ENCODE data around the gene ATM.
"Not testable (repeated sequence)": the region's sequence is repeated elsewhere in the genome, so short reads cannot be mapped to it uniquely, and the experiment has no call there.

Gene ATM

DNA sequence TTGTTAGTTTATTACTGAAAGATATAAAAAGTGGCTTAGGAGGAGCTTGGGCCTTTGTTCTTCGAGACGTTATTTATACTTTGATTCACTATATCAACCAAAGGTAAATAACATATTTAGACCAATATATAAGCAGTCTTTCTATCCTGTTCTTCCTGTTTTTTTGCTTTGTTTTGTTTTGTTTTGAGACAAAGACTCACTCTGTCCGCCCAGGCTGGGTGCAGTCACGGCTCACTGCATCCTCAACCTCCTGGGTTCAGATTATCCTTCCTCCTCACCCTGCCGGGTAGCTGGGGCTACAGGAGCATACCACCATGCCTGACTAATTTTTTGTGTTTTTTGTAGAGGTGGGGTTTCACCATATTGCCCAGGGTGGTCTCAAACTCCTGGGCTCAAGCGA is 66.8 kb downstream of the ATM start:
- no peak for DNase-seq

DNA sequence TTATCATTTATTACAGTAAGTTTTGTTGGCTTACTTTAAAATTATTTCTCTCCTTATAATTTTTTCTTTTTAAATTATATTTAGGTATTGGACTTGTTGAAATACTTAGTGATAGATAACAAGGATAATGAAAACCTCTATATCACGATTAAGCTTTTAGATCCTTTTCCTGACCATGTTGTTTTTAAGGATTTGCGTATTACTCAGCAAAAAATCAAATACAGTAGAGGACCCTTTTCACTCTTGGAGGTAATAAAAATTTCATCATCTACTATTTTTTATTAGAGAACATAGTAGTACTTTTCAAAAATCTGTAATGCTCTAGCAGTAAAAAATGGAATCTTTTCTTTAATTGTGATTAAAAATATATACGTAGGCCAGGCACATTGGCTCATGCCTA is 70.4 kb downstream of the ATM start:
- no peak for DNase-seq

DNA sequence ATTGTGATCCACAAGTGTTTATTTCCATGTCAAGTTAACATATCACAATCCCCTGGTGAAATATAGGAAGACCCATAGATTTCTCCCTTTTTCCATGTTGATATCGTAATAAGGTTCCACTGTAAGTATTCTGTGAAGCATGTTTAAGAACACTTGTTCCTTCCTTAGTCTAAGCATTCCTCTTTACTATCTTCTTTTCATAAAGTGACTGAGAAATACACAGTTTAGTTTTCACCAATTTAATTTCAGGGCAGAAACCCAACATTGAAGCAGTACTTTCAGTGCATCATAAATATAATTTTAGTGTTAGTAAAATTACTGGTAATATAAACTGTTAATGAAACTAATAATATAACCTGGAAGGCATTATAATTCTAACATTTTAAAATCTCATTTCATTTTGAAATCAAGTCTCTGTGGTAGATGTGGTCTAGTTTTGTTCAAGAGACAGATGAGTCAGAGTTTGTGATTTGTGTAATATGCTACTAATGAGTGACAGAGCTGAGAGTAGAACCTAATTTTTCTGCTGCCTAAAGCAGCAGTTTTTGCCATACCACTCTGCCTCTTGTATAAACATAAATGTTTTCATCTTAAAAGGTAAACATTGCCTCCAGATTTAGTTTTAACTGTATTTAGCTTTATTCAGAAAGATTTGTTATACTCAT is 79.4 kb downstream of the ATM start:
- DNase-seq = no peak

DNA sequence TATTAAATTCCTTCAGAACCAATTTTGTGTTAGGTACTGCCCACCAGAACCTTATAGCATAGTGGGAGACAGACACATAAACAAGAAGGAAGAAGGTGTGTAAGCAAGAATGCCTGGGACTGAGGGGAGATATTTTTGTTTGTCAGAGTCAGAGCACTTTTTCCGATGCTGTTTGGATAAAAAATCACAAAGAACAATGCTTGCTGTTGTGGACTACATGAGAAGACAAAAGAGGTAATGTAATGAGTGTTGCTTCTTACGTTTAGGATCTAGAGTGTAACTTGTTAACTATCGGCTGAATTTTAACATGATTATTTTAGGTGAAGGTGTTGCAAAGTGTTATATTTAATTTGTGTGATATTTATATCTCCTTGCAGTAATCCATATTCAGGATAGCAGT is 84.9 kb downstream of the ATM start:
- DNase-seq = no peak

DNA sequence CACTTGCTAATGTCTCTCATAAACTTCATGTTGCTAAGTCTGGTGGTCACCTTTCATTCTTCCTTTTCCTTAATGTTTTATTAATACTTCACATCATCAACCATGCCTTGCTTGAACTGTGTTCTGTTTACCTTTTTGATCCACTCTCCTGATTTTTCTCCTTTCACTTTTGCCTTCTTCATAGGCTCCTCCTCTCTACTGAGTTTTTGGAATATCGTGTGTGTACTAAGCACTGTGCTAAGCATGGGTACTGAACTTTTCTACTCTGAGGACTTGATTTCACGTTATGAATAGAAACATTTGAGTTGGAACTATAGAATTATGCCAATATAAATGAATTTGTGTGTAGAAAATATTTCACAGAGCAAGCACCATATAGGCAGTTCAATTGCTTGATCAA is 90.6 kb downstream of the ATM start:
- no peak for DNase-seq

DNA sequence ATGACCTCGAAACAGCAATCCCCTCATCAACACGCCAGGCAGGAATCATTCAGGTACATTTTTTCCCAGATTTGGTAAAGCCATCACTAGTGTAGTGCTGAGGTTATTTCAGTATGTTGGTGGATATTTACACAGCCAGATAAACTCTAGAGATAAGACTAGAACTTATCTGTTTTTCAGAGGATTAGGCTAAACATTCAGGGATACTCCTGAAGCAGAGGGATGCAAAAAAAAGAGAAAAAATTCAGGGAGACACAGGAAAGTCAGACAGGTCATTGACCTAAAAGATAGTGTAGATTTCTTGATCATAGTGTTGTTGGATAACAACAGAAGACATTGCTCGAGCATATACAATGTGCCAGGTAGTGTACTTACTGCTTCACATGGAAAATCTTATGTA is 93.2 kb downstream of the ATM start:
- DNase-seq = no peak

DNA sequence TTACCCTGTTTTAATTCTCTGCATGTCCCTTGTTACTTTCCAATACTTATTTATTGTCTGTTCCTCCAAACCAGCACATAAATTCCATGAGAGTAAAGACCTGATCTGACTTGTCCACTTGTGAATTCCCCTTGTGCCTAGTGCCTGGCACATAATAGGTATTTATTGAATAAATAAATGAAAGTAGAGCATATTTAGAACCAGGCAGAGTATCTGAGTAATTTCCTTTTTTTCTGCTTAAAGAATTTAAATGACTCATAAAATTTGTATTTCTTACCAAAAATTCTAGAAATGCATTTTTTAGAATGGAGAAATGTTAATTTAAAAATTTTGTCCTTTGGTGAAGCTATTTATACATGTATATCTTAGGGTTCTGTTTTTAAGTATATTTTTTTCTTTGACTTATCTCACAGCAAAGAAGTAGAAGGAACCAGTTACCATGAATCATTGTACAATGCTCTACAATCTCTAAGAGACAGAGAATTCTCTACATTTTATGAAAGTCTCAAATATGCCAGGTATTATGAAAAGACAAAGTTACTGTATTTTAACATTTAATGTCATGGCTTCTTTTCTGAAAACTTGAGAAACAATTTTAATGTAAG is 96.8 kb downstream of the ATM start:
- DNase-seq = no peak

DNA sequence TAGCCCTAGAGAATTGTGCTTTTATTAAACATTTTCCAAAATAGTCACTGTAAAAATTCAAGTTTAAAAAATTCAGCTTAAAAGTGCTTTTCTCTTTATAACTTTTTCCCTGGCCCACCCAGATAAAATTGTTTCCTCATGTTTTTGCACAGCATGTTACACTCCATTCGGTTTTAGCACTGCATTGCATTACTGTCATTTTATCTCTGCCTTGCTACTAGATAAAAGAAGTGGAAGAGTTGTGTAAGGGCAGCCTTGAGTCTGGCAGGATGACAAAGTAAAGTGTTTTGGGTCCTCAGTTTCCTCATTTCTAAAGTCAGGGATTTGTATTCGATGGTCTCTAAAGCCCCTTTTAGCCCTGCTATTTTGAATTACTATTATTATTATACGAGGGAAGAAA is 99.8 kb downstream of the ATM start:
- DNase-seq = no peak

DNA sequence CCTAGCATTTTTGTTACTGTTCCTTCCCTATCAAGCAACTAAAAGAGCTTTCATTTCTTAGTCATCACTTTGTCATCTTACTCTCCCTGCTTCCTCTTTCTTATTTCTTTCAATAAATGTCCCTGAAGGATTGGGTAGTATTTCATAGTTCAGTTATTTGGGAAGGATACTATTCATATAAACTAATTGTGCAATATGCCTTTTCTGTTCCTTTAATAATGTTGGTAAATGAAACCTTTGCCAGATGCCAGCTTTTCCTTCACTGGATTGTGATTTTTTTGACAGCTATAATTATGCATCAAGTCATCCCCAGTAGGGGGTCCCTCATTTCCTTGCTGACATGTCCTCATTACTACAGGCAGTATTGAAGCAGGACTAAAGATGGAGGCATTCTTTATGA is 101.7 kb downstream of the ATM start:
- no peak for DNase-seq

DNA sequence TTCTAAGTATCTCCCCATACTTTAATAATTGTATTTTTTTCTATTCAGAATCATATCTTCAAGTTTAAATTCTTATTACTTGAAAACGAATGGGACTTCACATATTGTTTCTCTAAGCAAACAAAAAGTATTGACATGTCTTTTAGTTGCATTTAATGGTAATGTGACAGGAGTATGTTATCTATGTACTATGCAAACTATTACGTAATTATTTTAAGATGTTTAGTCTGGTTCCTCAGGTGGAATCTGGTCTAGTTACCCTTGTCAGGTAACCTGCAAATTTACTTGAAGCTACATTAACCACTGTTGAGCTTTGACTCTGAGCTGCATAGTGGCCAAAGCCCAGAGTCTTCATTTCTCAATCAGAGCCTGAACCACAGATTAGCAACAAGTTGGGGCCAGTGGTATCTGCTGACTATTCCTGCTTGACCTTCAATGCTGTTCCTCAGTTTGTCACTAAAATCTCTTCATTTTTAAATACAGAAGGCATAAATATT is 110.6 kb downstream of the ATM start:
- DNase-seq = no peak

DNA sequence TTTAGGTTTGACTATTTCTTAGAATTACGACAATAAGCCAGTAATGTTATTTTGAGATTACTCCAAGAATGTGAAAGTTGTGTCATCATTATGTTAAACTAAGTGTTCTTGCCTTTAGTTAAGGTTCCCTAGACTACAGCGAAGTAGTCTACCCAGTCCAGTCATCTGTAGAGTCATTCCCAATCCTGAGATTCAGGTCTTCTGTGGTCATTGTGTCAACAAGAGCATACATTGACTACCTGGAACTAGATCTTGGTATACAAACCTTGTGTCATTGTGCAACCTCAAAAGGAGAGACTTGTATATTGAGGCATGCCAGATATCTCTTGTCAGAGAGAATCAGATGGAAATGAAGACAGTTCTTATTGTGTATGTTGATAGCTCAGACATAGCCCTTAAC is 115.9 kb downstream of the ATM start:
- no peak for DNase-seq

DNA sequence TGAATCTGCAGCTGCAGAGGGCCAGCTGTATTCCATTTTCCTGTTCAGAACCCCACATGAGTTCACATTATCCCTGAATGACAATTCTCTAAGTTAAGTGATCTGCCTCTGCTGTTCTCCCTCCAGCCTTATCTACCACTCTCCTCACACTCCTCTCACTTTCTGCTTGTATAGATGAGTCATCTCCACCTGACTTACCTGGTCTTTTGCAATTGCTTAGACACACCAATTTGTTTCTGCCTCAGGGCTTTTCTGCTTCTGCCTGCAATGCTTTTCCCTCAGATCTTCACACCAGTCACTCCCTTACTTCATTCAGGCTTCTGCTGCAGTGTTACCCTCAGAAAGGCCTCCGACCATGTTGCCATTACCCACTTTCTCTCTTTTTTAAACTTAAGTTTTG is 118.1 kb downstream of the ATM start:
- no peak for DNase-seq

DNA sequence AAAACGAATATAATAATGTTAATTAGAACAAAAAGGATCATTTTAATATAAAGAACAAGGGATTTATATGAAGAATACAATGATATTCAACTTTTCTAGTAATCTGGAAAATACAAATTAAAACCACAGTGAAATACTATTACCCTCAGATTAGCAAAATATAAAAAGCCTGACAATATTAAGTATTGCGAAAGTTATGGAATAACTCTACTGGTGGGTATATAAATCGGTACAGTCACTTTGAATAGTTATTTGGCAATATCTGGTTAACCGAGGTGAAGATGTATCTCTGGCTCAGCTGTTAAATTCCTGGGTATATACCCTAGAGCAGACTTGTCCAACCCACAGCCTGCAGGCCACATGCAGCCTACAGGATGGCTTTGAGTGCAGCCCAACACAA is 118.8 kb downstream of the ATM start:
- DNase-seq = no peak

DNA sequence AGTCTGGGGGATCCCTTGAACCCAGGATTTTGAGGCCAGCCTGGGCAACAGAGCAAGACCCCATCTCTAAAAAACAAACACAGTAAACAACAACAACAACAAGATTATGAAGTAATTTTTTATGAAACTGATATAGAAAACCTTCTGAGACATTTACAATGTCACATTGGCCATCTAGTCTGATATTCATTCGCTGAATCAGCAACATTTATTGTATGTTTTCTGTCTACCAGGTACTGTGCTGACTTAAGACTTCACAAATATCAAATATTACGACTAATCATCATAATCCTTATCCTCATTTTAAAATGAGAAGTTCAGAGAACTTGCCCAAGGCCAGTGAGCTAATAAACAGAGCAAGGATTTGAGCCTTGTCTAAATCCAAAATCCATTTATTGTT is 120.8 kb downstream of the ATM start:
- no peak for DNase-seq

DNA sequence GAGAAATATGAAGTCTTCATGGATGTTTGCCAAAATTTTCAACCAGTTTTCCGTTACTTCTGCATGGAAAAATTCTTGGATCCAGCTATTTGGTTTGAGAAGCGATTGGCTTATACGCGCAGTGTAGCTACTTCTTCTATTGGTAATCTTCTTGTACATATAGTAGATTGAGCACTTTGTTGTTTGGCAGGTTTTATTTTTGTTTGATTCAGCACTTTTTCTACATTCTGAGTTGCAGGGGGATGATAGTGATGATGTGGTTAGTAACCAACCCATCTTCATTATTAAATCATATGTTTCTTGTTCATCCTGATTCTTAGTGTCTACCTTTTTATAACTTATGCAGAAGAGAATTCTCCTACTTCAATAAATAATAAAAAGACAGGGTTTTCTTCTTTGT is 122.9 kb downstream of the ATM start:
- no peak for DNase-seq

DNA sequence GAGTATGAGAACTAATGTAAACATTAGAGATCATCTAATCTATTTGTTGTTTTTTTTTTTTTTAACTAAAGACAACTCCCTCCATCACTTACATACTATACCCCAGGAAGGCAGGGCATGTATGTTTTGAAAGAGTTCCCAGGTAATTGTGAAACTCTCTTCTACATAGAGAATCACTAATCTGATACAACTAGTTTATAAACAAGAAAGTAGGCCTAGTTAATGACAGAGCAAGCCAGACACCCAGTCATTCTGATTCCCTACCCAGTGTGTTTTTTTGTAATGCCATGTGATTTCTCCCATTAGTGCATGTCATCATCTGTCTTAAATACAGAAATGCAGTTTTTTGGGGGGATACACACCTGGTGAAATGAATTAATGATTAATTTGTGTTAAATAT is 123.6 kb downstream of the ATM start:
- DNase-seq = no peak

DNA sequence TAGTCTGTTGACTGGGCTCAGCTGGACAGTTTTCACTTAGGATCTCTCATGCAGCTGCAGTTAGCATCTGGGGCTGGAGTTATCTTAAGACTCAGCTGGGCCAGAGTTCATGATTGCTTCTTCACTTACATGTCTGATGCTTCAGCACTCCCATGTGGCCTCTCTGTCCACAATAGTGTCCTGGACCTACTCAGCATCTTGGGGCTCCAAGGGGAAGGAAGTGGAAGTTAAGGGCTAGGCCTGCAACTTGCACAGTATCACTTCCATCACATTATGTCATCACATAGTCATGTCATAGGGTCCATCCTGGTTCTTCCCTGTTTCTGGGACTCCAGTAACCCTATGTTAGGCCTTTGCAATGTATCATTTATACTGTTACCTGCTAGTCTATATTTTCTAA is 128.6 kb downstream of the ATM start:
- DNase-seq = no peak

DNA sequence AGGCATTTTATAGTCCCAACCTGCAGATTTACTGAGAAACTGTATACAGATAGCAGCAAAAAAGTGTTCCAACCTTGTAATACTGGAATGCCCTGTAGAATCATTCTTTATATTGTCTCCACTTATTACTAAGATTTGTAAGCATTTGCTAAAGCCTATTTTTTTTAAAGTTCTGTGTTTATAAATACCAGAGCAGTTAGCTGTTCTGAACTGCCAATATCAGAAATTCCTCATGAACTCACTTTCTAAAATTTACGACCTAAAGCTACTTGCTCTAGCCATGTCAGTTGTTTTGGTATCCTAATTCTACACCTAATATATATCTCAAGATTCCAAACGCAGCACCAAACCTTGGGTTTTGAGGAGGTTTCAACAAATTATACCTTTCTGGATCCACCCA is 141.3 kb downstream of the ATM start:
- no peak for DNase-seq

DNA sequence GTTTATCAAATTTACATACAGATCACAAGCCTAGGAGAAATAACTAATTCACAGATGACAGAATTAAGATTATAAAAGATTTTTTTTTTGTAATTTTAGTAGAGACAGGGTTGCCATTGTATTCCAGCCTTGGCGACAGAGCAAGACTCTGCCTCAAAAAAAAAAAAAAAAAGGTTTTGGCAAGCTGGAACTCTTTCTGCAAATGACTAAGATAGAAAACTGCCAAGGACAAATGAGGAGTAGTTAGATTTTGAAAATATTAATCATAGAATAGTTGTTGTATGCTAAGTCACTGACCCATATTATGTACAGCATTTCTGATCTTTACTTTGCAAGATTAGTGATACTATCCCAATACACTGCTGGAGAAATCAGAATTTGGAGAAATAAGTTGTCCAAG is 145.3 kb downstream of the ATM start:
- DNase-seq = no peak

DNA sequence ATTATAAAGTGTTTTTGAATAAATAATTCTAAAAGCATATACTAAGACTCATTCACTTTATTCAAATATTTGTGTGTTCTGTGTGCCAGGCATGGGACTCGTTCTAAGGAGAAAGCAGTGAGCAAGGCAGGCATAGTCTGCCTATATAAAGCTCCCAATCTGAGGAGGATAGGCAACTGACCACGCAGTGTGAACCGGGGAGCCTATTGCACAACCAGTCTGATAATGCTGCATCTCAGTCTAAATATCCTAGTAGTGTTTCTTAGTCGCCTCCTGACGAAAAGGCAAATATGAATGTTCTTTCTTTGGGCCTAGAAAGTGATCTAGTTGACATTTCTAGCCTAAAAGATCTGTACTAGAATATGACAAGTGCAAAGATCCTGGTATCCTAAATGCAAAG is 146.2 kb downstream of the ATM start:
- no peak for DNase-seq

DNA sequence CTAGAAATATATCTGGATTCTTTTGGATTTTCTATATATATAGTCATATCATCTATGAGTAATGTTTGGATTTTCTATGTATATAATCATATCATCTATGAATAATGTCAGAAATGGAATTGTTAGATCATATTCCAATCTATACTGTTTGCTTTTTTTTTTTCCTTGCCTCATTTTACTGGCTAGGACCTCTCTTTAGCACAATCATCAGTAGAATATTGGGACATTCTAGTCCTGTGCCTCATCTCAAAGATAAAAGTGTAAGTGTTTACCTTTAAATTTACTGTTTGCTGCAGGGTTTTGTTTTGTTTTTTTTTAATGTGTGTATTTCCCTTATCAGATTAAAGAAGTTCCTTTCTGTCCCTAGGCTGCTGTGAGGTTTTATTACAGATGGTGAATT is 147.4 kb downstream of the ATM start:
- no peak for DNase-seq

DNA sequence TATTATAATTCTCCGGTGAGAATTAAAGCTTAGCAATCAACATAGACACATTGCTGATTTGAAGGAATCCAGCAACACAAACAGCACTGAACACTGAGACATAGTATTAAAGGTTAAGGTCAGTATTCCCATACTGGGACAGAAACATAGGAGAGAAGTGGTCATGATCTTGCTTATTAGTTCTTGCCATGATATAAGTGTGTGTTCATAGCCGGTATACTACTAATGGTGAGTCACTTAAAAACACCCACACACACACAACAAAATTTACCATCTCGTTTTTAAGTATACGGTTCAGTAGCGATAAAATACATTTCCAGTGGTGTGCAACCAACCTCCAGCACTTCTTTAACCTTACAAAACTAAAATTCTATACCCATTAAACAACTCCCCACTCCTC is 148.1 kb downstream of the ATM start:
- DNase-seq = no peak

DNA sequence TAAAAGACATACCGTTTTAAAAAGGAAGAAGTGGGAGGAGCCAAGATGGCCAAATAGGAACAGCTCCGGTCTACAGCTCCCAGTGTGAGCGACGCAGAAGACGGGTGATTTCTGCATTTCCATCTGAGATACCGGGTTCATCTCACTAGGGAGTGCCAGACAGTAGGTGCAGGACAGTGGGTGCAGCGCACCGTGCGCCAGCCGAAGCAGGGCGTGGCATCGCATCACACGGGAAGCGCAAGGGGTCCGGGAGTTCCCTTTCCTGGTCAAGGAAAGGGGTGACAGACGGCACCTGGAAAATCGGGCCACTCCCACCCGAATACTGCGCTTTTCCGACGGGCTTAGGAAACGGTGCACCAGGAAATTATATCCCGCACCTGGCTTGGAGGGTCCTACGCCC is 150.6 kb downstream of the ATM start:
- not testable (repeated sequence) for DNase-seq

DNA sequence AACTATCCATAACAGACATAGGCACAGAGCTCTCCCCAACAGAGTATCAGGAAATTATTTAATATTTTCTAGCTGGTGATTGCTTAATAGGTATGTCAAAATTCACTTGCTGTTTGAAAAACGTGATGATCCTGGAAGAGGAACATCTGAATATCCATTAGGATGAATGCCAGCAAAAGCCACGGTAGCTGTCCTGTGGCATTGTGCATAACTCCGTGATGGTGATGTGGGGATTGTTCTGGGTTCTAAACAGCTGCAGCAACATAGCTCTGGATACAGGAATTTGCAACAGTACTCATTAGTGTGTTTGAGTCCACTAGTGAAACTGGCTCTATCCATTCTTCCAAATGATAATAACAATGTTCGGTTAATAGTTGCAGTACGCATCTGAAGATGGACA is 165.7 kb downstream of the ATM start:
- DNase-seq = no peak

DNA sequence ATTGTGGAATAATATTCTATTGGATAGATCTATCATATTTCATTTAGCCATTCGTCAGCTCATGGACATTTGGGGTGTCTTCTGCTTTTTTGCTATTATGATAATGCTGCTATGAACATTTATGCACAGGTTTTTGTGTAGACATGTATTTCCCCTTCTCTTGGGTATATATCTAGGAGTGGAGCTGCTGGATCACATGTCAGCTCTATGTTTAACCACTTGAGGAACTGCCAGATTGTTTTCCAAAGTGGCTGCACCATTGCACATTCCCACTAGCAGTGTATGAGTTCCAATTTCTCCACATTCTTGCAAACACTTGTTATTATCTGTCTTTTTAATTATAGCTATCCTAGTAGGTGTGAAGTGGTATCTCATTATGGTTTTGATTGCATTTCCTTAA is 169.5 kb downstream of the ATM start:
- DNase-seq = no peak

All from central memory CD4-positive, alpha-beta T cell (primary cell).